Measurements from ENCODE around the gene ZNF692. TPM values are rescaled to one million over a fixed set of nuclear protein-coding genes. Genes with fewer than 3 reads are reported as not detected.
A peak's percentile ranks its signal among the peaks of the same experiment; 100 is the strongest.

Gene ZNF692
- total RNA-seq, 3 donors from 2014 or later, result 11.5 to 84.3 (median 77.7) TPM

DNA sequence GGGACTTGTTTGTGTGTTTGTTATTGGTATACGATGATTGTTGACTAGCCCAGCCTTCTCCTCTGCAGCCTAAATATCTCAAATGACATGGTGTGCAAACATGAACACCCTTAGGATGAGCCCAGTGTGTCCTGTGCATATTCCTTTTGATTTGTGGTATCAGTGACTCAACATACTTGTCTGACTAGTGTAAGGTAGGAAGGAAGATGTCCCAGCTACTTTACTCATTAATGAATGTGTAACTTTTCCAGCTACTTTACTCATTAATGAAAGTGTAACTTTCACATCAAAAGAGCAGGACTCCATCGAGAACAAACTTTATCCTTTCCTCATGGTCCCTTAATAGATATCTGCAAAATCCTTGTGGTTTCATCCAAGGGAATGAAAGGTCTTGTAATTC lies 2.7 kb upstream of the ZNF692 start:
- no peak for TF ChIP-seq POLR2A (IDR thresholded peaks at IDR 0.05)
- TF ChIP-seq, protein P1, sequence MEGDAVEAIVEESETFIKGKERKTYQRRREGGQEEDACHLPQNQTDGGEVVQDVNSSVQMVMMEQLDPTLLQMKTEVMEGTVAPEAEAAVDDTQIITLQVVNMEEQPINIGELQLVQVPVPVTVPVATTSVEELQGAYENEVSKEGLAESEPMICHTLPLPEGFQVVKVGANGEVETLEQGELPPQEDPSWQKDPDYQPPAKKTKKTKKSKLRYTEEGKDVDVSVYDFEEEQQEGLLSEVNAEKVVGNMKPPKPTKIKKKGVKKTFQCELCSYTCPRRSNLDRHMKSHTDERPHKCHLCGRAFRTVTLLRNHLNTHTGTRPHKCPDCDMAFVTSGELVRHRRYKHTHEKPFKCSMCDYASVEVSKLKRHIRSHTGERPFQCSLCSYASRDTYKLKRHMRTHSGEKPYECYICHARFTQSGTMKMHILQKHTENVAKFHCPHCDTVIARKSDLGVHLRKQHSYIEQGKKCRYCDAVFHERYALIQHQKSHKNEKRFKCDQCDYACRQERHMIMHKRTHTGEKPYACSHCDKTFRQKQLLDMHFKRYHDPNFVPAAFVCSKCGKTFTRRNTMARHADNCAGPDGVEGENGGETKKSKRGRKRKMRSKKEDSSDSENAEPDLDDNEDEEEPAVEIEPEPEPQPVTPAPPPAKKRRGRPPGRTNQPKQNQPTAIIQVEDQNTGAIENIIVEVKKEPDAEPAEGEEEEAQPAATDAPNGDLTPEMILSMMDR (IDR thresholded peaks at IDR 0.05), result no peak
- TF ChIP-seq POLR2AphosphoS5 (IDR thresholded peaks at IDR 0.05), result no peak
- H3K9me3 ChIP-seq, result no peaks in the 10 kb centered on the region
- no peaks in the 10 kb centered on the region for H3K36me3 ChIP-seq
- no peak for DNase-seq (ENCODE audit: low spot score in 2 of 2)
- intact Hi-C loops (cut with DNase I; ENCODE audit: low total_unique reads), result no loop called here
- H3K4me3 ChIP-seq, result no peak overlapping the region
- no peak overlapping the region for H3K27ac ChIP-seq
- no peaks in the 10 kb centered on the region for H3K27me3 ChIP-seq
- peaks cover 7 to 13% of the 10 kb centered on the region in 2 donors for H3K4me1 ChIP-seq

GRCh38 chr1:248860007-248860406 lies 1.1 kb upstream of the ZNF692 start:
- no peak for DNase-seq (ENCODE audit: low spot score in 2 of 2)

GRCh38 chr1:248858096-248858890 lies 592 bp downstream of the ZNF692 start:
- intact Hi-C loops (cut with DNase I; ENCODE audit: low total_unique reads), result no loop called here
- DNase-seq (ENCODE audit: low spot score in 2 of 2), result peak; percentile 77 to 86
- Histone ChIP-seq H3K4me3 (peak overlapping the region; percentile 55 to 67 (median 57)), H3K4me1 (peaks cover 7 to 9% of the 10 kb centered on the region in 2 donors), H3K36me3 (no peaks in the 10 kb centered on the region), H3K27ac (peak overlapping the region; percentile 89), H3K9me3 (no peaks in the 10 kb centered on the region), H3K27me3 (no peaks in the 10 kb centered on the region)
- TF ChIP-seq, protein P1 (IDR thresholded peaks at IDR 0.05), result peak; percentile 7 to 40 (median 18)
- TF ChIP-seq POLR2A (IDR thresholded peaks at IDR 0.05) (no peak), POLR2AphosphoS5 (IDR thresholded peaks at IDR 0.05) (peak in 2 of 3 donors; percentile 18 to 66)

More at GRCh38 chr1:248860007-248860406, 1.1 kb upstream of the ZNF692 start:
- intact Hi-C loops (cut with DNase I; ENCODE audit: low total_unique reads), result no loop called here
- TF ChIP-seq POLR2AphosphoS5 (IDR thresholded peaks at IDR 0.05) (no peak), POLR2A (IDR thresholded peaks at IDR 0.05) (no peak)
- TF ChIP-seq, protein P1 (IDR thresholded peaks at IDR 0.05), result no peak
- H3K36me3 ChIP-seq, result no peaks in the 10 kb centered on the region
- peaks cover 7 to 13% of the 10 kb centered on the region in 2 donors for H3K4me1 ChIP-seq
- no peak overlapping the region for H3K4me3 ChIP-seq
- H3K27ac ChIP-seq, result no peak overlapping the region
- no peaks in the 10 kb centered on the region for H3K27me3 ChIP-seq
- no peaks in the 10 kb centered on the region for H3K9me3 ChIP-seq

DNA sequence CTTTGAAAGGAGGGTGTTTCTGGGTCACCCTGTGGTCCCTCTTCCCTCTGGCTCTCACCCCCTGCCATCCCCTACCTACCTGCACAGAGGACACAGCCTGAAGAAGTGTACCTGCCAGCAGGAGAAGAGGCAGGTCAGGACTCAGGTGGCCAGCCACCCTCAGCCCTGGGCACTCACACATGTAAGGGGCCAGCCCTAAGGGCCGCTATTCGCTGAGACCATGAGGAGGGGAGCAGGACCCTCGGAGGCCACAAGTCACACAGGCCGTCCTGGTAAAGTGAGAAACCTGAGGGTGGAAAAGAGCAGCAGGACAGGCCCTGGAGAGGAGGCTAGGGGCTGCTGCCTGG lies 1.2 kb downstream of the ZNF692 start:
- H3K27ac ChIP-seq, result peak overlapping the region; percentile 89
- no peaks in the 10 kb centered on the region for H3K27me3 ChIP-seq
- H3K36me3 ChIP-seq, result no peaks in the 10 kb centered on the region
- TF ChIP-seq POLR2A (IDR thresholded peaks at IDR 0.05), result no peak
- no peak for TF ChIP-seq POLR2AphosphoS5 (IDR thresholded peaks at IDR 0.05)
- TF ChIP-seq, protein P1 (IDR thresholded peaks at IDR 0.05), result no peak
- no peak for DNase-seq (ENCODE audit: low spot score in 2 of 2)
- no peaks in the 10 kb centered on the region for H3K9me3 ChIP-seq
- intact Hi-C loops (cut with DNase I; ENCODE audit: low total_unique reads), result no loop called here
- H3K4me3 ChIP-seq, result peak overlapping the region; percentile 55 to 67 (median 57)
- H3K4me1 ChIP-seq, result peaks cover 6 to 7% of the 10 kb centered on the region in 2 donors

- Histone ChIP-seq H3K27ac (peak overlapping the region; percentile 89), H3K9me3 (no peaks in the 10 kb centered on the region), H3K4me3 (peak overlapping the region in 2 of 3 donors; percentile 57 to 67), H3K4me1 (peaks cover 4 to 7% of the 10 kb centered on the region in 2 donors), H3K27me3 (no peaks in the 10 kb centered on the region), H3K36me3 (no peaks in the 10 kb centered on the region)
- intact Hi-C loops (cut with DNase I; ENCODE audit: low total_unique reads), result no loop called here
- TF ChIP-seq POLR2AphosphoS5 (IDR thresholded peaks at IDR 0.05), result no peak
- no peak for TF ChIP-seq POLR2A (IDR thresholded peaks at IDR 0.05)
- TF ChIP-seq, protein P1 (IDR thresholded peaks at IDR 0.05), result no peak
- DNase-seq (ENCODE audit: low spot score in 2 of 2), result no peak
Measured at GRCh38 chr1:248857201-248857600, 1.7 kb downstream of the ZNF692 start.

Data from breast epithelium (tissue), 4 donors.